ENCODE results near the gene RAET1L. TPM values are rescaled to one million over a fixed set of nuclear protein-coding genes. Genes with fewer than 3 reads are reported as not detected.

The RAET1L gene
- total RNA-seq, 1 experiment from 2014 or later: 1.3 TPM

DNA sequence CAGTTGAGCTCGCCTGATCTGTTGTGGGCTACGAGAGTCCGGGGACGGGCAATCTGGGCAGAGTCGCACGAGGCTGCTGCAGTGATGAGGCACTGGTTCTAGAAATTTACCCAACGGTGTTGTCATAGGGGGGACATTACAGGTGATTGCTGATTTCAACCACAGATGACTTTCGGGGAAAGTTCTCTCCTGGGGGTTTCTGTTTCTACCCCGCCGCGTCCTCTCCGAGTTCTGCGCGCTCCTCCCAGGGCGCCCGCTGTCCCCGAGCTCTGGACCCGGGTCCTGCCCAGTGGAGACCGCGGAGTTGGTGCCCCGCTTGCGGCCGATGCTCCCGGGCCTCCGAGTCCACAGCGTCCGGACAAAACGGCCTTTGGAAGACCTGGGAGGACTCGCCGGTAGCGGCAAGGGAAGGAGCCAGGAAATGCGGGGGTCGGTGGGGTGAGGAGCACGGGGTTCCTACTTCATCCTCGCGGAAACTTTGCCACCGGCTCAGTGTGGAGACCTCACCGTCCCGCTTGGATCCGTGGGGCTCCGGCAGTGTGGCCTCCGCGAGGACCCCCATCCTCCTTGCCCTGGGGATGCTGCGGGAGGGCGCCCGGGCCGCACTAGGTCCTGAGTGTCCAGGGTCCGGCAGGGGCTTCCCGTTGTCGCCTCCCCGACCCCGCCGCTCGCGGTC is 12.3 kb upstream of the RAET1L start:
- TF ChIP-seq, protein P1, sequence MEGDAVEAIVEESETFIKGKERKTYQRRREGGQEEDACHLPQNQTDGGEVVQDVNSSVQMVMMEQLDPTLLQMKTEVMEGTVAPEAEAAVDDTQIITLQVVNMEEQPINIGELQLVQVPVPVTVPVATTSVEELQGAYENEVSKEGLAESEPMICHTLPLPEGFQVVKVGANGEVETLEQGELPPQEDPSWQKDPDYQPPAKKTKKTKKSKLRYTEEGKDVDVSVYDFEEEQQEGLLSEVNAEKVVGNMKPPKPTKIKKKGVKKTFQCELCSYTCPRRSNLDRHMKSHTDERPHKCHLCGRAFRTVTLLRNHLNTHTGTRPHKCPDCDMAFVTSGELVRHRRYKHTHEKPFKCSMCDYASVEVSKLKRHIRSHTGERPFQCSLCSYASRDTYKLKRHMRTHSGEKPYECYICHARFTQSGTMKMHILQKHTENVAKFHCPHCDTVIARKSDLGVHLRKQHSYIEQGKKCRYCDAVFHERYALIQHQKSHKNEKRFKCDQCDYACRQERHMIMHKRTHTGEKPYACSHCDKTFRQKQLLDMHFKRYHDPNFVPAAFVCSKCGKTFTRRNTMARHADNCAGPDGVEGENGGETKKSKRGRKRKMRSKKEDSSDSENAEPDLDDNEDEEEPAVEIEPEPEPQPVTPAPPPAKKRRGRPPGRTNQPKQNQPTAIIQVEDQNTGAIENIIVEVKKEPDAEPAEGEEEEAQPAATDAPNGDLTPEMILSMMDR (IDR thresholded peaks at IDR 0.05; ENCODE audit: unreplicated experiment): no peak
- no peak overlapping the region for H3K27ac Mint-ChIP-seq (ENCODE audit: unreplicated experiment)
- peaks cover 81% of the 10 kb centered on the region for H3K27me3 Mint-ChIP-seq (ENCODE audit: unreplicated experiment)
- BruUV-seq (replicated peaks): no TSS peak
- CTCF ChIA-PET: no interaction called here
- H3K9me3 Mint-ChIP-seq (ENCODE audit: low read depth, unreplicated experiment): no peaks in the 10 kb centered on the region
- DNase-seq: no peak
- intact Hi-C loops (cut with micrococcal nuclease; ENCODE audit: unreplicated experiment): no loop called here
- H3K4me3 Mint-ChIP-seq (ENCODE audit: low read depth, unreplicated experiment): peak overlapping the region; percentile 31
- H3K36me3 Mint-ChIP-seq (ENCODE audit: insufficient read depth, unreplicated experiment): no peaks in the 10 kb centered on the region
- no peaks in the 10 kb centered on the region for H3K4me1 Mint-ChIP-seq (ENCODE audit: low read depth, unreplicated experiment)

DNA sequence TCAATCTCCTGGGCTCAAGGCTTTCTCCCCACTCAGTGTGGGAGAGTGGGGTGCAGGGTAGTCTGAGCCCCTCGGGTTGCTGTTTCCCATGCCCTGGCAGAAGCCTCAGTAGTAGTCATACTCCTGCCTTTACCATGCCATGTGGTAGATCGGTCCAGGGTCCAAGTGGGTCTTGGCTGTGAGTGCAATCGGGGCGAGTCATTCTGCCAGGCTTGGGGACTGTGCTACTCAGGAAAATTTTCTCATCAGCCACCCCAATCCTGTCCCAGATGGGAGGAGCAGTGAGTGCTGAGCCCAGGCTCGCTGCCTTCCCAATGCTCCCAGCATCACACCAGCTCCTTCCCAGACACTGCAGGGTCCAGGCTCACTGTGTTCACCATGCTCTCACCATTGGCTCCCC is 10.7 kb upstream of the RAET1L start:
- Mint-ChIP-seq H3K4me3 (ENCODE audit: low read depth, unreplicated experiment) (no peak overlapping the region), H3K27me3 (ENCODE audit: unreplicated experiment) (peaks cover 81% of the 10 kb centered on the region), H3K36me3 (ENCODE audit: insufficient read depth, unreplicated experiment) (no peaks in the 10 kb centered on the region), H3K9me3 (ENCODE audit: low read depth, unreplicated experiment) (no peaks in the 10 kb centered on the region), H3K4me1 (ENCODE audit: low read depth, unreplicated experiment) (no peaks in the 10 kb centered on the region), H3K27ac (ENCODE audit: unreplicated experiment) (no peak overlapping the region)
- TF ChIP-seq, protein P1 (IDR thresholded peaks at IDR 0.05; ENCODE audit: unreplicated experiment): no peak
- CTCF ChIA-PET: no interaction called here
- DNase-seq: no peak
- BruUV-seq (replicated peaks): no TSS peak
- intact Hi-C loops (cut with micrococcal nuclease; ENCODE audit: unreplicated experiment): no loop called here

DNA sequence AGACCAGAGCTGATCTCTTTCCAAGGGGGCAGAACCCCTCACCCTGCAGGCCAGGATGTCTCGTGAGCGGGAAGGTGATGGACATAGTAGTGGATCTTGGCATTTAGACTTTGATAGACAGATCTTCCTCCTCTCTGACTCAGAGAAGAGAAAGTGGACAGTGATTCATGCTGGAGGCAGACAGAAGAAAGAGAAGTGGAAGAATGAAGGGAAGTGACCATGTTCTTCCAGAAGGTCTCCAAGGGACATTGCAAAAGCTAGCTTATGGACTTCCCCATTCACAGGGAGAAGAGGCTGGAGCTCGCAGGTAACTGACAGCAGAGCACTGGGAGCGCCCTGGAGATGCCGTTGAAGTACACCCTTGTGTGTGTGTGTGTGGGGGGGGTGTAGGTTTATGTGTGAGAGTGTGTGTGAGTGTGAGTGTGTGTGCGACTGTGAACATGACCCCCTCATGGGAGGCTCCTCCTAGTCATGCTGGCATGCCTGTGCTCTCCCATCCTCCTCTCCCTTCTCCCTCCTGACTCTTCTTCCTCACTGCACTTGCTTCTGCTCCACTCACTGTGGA is 8.0 kb upstream of the RAET1L start:
- Mint-ChIP-seq H3K4me3 (ENCODE audit: low read depth, unreplicated experiment) (no peak overlapping the region), H3K27me3 (ENCODE audit: unreplicated experiment) (peaks cover 74% of the 10 kb centered on the region), H3K9me3 (ENCODE audit: low read depth, unreplicated experiment) (no peaks in the 10 kb centered on the region), H3K4me1 (ENCODE audit: low read depth, unreplicated experiment) (no peaks in the 10 kb centered on the region), H3K27ac (ENCODE audit: unreplicated experiment) (no peak overlapping the region), H3K36me3 (ENCODE audit: insufficient read depth, unreplicated experiment) (no peaks in the 10 kb centered on the region)
- intact Hi-C loops (cut with micrococcal nuclease; ENCODE audit: unreplicated experiment): no loop called here
- CTCF ChIA-PET: no interaction called here
- no TSS peak for BruUV-seq (replicated peaks)
- TF ChIP-seq, protein P1 (IDR thresholded peaks at IDR 0.05; ENCODE audit: unreplicated experiment): no peak
- DNase-seq: no peak

DNA sequence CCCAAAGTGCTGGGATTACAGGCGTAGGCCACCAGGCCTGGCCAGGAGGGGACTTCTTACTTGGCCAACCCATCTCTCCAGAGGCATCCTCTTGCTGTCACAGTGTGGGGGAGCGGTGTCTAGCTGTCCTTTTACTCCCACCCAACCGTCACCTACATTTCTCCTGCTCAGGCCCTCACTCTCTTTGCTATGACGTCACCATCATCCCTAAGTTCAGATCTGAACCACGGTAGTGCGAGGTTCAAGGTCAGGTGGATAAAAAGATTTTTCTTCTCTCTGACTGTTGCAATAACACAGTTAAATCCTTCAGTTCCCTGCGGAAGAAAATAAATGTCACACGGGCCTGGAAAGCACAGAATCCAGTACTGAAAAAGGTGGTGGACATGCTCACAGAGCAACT is 7.3 kb upstream of the RAET1L start:
- Mint-ChIP-seq H3K4me1 (ENCODE audit: low read depth, unreplicated experiment) (no peaks in the 10 kb centered on the region), H3K27me3 (ENCODE audit: unreplicated experiment) (peaks cover 74% of the 10 kb centered on the region), H3K27ac (ENCODE audit: unreplicated experiment) (no peak overlapping the region), H3K36me3 (ENCODE audit: insufficient read depth, unreplicated experiment) (no peaks in the 10 kb centered on the region), H3K9me3 (ENCODE audit: low read depth, unreplicated experiment) (no peaks in the 10 kb centered on the region), H3K4me3 (ENCODE audit: low read depth, unreplicated experiment) (no peak overlapping the region)
- CTCF ChIA-PET: interaction anchor here (0.7 kb wide), 1 partner anchor 1318 kb away, joined by 3 read pairs; no protein-coding TSS in a partner anchor
- TF ChIP-seq, protein P1 (IDR thresholded peaks at IDR 0.05; ENCODE audit: unreplicated experiment): no peak
- no TSS peak for BruUV-seq (replicated peaks)
- intact Hi-C loops (cut with micrococcal nuclease; ENCODE audit: unreplicated experiment): no loop called here
- no peak for DNase-seq

Measured in Calu3 (cell line).